Esophagus squamous epithelium (tissue), 5 donors: ENCODE results near the gene PDSS2. TPM values are rescaled to one million over a fixed set of nuclear protein-coding genes. Genes with fewer than 3 reads are reported as not detected.

ENCODE experiments used
- DNase-seq: peaks from one replicate; lab custom pipeline; 2025; lab: John Stamatoyannopoulos, UW
- H3K27ac ChIP-seq, 4 donors: fragments of 200-600 bp; sonication (generic); one replicate each; pipeline ENCODE4 v1.5.1; 2016 to 2019; ENCODE audit warnings: mild to moderate bottlenecking in 1 of 4
- H3K27me3 ChIP-seq, 4 donors: fragments of 200-600 bp; sonication (generic); 1 replicate in 3 of 4; 2 replicates in 1 of 4; pipeline versions ENCODE4 v1.5.1 to v1.6.0; 2017 to 2021; ENCODE audit warnings: antibody characterized with exemption in 1 of 4
- H3K36me3 ChIP-seq, 3 donors: fragments of 200-600 bp; sonication (generic); one replicate each; pipeline ENCODE4 v1.5.1; 2016 to 2019
- H3K4me1 ChIP-seq, 3 donors: fragments of 200-600 bp; sonication (generic); one replicate each; pipeline ENCODE4 v1.5.1; 2017 to 2019
- H3K4me3 ChIP-seq, 4 donors: fragments of 200-600 bp; sonication (generic); 1 replicate in 3 of 4; 2 replicates in 1 of 4; pipeline ENCODE4 v1.5.1; 2016 to 2019; ENCODE audit warnings: mild to moderate bottlenecking in 2 of 4, moderate library complexity in 1 of 4
- H3K9me3 ChIP-seq, 3 donors: fragments of 200-600 bp; sonication (generic); one replicate each; pipeline ENCODE4 v1.5.1; 2016 to 2019
- CTCF ChIP-seq, 6 experiments: fragments of 450-650 bp in 4 of 6; fragments of 200-600 bp in 2 of 6; sonication (generic) in 2 of 6; IDR thresholded peaks; one replicate each; pipeline ENCODE4 v1.5.1; 2016 to 2019; ENCODE audit warnings: antibody characterized with exemption in 6 of 6, mild to moderate bottlenecking in 4 of 6, moderate library complexity in 4 of 6
- POLR2A ChIP-seq, 4 donors: fragments of 450-650 bp; IDR thresholded peaks; one replicate each; pipeline ENCODE4 v1.6.1; 2017; ENCODE audit warnings: antibody characterized with exemption in 4 of 4, mild to moderate bottlenecking in 4 of 4, moderate library complexity in 3 of 4
- WGBS, 2 donors: methylation state at CpG; one replicate each; pipeline ENCODE4 v1.1.5; 2018; 5-methylcytosine and 5-hydroxymethylcytosine counted together
- intact Hi-C: fragments of 100-400 bp; cut with DNase I; formaldehyde crosslinking; loops from one replicate; pipeline ENCODE4 v1.15.0; 2022
- total RNA-seq, 4 donors: library from RNA; depleted of rRNA; stranded (reverse); fragments of >200 nt; gene quantifications; one replicate each; pipeline ENCODE4 v1.1.0, GENCODE V29; 2016
- donor health status: DM: yes; HTN: yes; CAD: no.

PDSS2 gene
- total RNA-seq, 4 donors from 2014 or later: 7.0 to 15.9 (median 12.3) TPM

- Histone ChIP-seq H3K27ac (no peak overlapping the region), H3K4me1 (no peaks in the 10 kb centered on the region), H3K9me3 (peaks cover 0 to 16% (median 10%) of the 10 kb centered on the region in 3 donors), H3K4me3 (no peak overlapping the region), H3K27me3 (no peaks in the 10 kb centered on the region), H3K36me3 (peaks cover 0 to 26% (median 0%) of the 10 kb centered on the region in 3 donors)
- DNase-seq: no peak
- TF ChIP-seq POLR2A (IDR thresholded peaks at IDR 0.05): no peak
- TF ChIP-seq CTCF (IDR thresholded peaks at IDR 0.05): no peak
- intact Hi-C loops: no loop called here
- WGBS, 2 donors: 88 to 94% methylated on average over 1 of the region's 1 CpG
These were observed 59.4 kb downstream of the PDSS2 start for GRCh38 chr6:107399935-107400334.

GRCh38 chr6:107398001-107398400, 61.4 kb downstream of the PDSS2 start:
- H3K4me3 ChIP-seq: no peak overlapping the region
- H3K9me3 ChIP-seq: peaks cover 0 to 24% (median 23%) of the 10 kb centered on the region in 3 donors
- intact Hi-C loops: no loop called here
- H3K36me3 ChIP-seq: peaks cover 0 to 21% (median 0%) of the 10 kb centered on the region in 3 donors
- H3K27ac ChIP-seq: no peak overlapping the region
- no peak for DNase-seq
- H3K27me3 ChIP-seq: no peaks in the 10 kb centered on the region
- H3K4me1 ChIP-seq: no peaks in the 10 kb centered on the region
- TF ChIP-seq CTCF (IDR thresholded peaks at IDR 0.05) (no peak), POLR2A (IDR thresholded peaks at IDR 0.05) (no peak)

- no peaks in the 10 kb centered on the region for H3K27me3 ChIP-seq
- no peak overlapping the region for H3K4me3 ChIP-seq
- peaks cover 0 to 13% (median 0%) of the 10 kb centered on the region in 3 donors for H3K36me3 ChIP-seq
- peaks cover 0 to 15% (median 13%) of the 10 kb centered on the region in 3 donors for H3K9me3 ChIP-seq
- DNase-seq: no peak
- no peaks in the 10 kb centered on the region for H3K4me1 ChIP-seq
- H3K27ac ChIP-seq: no peak overlapping the region
- 79 to 100% methylated on average over 1 of the region's 1 CpG for WGBS, 2 donors
- intact Hi-C loops: no loop called here
- TF ChIP-seq POLR2A (IDR thresholded peaks at IDR 0.05) (no peak), CTCF (IDR thresholded peaks at IDR 0.05) (no peak)
These were observed 63.2 kb downstream of the PDSS2 start for GRCh38 chr6:107396211-107396610.

- intact Hi-C loops: no loop called here
- no peak for DNase-seq
- TF ChIP-seq POLR2A (IDR thresholded peaks at IDR 0.05) (no peak), CTCF (IDR thresholded peaks at IDR 0.05) (no peak)
- 83 to 88% methylated on average over 2 of the region's 2 CpGs for WGBS, 2 donors
- peaks cover 0 to 15% (median 11%) of the 10 kb centered on the region in 3 donors for H3K9me3 ChIP-seq
- no peaks in the 10 kb centered on the region for H3K27me3 ChIP-seq
- no peak overlapping the region for H3K4me3 ChIP-seq
- no peak overlapping the region for H3K27ac ChIP-seq
- no peaks in the 10 kb centered on the region for H3K4me1 ChIP-seq
- peaks cover 0 to 7% (median 0%) of the 10 kb centered on the region in 3 donors for H3K36me3 ChIP-seq
These were observed 67.3 kb downstream of the PDSS2 start for GRCh38 chr6:107392069-107392468.

GRCh38 chr6:107390685-107391435, 68.5 kb downstream of the PDSS2 start:
- no peak for TF ChIP-seq CTCF (IDR thresholded peaks at IDR 0.05)
- Histone ChIP-seq H3K36me3 (peaks cover 0 to 7% (median 0%) of the 10 kb centered on the region in 3 donors), H3K9me3 (peaks cover 0 to 15% (median 11%) of the 10 kb centered on the region in 3 donors), H3K4me1 (no peaks in the 10 kb centered on the region), H3K27ac (no peak overlapping the region), H3K4me3 (no peak overlapping the region), H3K27me3 (no peaks in the 10 kb centered on the region)
- no peak for DNase-seq
- intact Hi-C loops: no loop called here
